ENCODE measurements around the gene HIKESHI.

DNA sequence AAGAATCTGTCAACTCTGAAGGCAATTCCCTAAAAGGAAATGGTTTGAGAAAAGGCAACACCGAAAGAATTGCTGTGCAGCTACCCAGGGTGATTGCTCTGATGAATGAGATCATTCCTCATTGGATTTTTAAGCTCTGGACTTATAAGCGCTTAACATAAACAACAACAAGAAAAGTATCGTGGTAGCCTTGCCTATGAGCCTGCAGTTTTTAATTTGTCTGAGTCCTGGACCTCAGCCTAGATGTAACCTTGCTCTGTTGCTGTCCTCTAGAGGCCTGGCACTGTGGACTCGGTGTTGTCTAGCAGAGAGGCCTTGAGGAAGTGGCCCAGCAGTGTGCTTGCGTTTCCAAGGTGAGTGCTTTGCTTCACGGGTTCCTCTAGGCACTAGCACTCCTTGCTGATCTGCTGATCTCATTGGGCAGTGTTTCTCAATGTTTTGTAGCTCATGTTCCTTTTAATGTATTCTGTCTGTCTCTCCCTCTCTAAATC, 93.1 kb downstream of the HIKESHI start:
- TF ChIP-seq, protein P1, sequence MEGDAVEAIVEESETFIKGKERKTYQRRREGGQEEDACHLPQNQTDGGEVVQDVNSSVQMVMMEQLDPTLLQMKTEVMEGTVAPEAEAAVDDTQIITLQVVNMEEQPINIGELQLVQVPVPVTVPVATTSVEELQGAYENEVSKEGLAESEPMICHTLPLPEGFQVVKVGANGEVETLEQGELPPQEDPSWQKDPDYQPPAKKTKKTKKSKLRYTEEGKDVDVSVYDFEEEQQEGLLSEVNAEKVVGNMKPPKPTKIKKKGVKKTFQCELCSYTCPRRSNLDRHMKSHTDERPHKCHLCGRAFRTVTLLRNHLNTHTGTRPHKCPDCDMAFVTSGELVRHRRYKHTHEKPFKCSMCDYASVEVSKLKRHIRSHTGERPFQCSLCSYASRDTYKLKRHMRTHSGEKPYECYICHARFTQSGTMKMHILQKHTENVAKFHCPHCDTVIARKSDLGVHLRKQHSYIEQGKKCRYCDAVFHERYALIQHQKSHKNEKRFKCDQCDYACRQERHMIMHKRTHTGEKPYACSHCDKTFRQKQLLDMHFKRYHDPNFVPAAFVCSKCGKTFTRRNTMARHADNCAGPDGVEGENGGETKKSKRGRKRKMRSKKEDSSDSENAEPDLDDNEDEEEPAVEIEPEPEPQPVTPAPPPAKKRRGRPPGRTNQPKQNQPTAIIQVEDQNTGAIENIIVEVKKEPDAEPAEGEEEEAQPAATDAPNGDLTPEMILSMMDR (conservative IDR thresholded peaks at IDR 0.05; ENCODE audit: low read length): no peak
- no peak for TF ChIP-seq EZH2phosphoT487 (IDR thresholded peaks at IDR 0.05; ENCODE audit: borderline replicate concordance, low read depth, low read length)

All from OCI-LY7 (cell line).